Measurements from ENCODE around the gene FOXI3.
"Not testable (repeated sequence)": the region's sequence is repeated elsewhere in the genome, so short reads cannot be mapped to it uniquely, and the experiment has no call there.

Gene FOXI3

GRCh38 chr2:88437010-88437409, 15.5 kb downstream of the FOXI3 start:
- no peak for DNase-seq

GRCh38 chr2:88429929-88430328, 22.6 kb downstream of the FOXI3 start:
- no peak for DNase-seq

- no peak for DNase-seq
Measured at GRCh38 chr2:88423733-88424132, 28.8 kb downstream of the FOXI3 start.

- DNase-seq: not testable (repeated sequence)
Measured at GRCh38 chr2:88419051-88419450, 33.4 kb downstream of the FOXI3 start.

- DNase-seq: no peak
Measured at GRCh38 chr2:88416016-88416663, 36.4 kb downstream of the FOXI3 start.

GRCh38 chr2:88408870-88409269, 43.6 kb downstream of the FOXI3 start:
- not testable (repeated sequence) for DNase-seq

- DNase-seq: no peak
Measured at GRCh38 chr2:88400037-88400767, 52.3 kb downstream of the FOXI3 start.

- no peak for DNase-seq
Measured at GRCh38 chr2:88398180-88398579, 54.3 kb downstream of the FOXI3 start.
